ENCODE results near the gene MEF2A.
A peak's percentile ranks its signal among the peaks of the same experiment; 100 is the strongest.
"Not testable (repeated sequence)": the region's sequence is repeated elsewhere in the genome, so short reads cannot be mapped to it uniquely, and the experiment has no call there.

The MEF2A gene

GRCh38 chr15:99651023-99651807 lies 85.4 kb downstream of the MEF2A start:
- DNase-seq (ENCODE audit: low read depth) = peak; percentile 30

- DNase-seq (ENCODE audit: low read depth) = no peak
Measured at GRCh38 chr15:99656205-99656604, 90.4 kb downstream of the MEF2A start.

- DNase-seq (ENCODE audit: low read depth) = no peak
Measured at GRCh38 chr15:99657996-99658395, 92.2 kb downstream of the MEF2A start.

- DNase-seq (ENCODE audit: low read depth) = no peak
Measured at GRCh38 chr15:99662903-99663302, 97.1 kb downstream of the MEF2A start.

GRCh38 chr15:99666073-99666472 lies 100.3 kb downstream of the MEF2A start:
- DNase-seq (ENCODE audit: low read depth) = not testable (repeated sequence)

GRCh38 chr15:99668533-99669182 lies 102.9 kb downstream of the MEF2A start:
- DNase-seq (ENCODE audit: low read depth) = no peak

GRCh38 chr15:99669250-99669649 lies 103.5 kb downstream of the MEF2A start:
- DNase-seq (ENCODE audit: low read depth) = no peak

GRCh38 chr15:99671926-99672635 lies 106.3 kb downstream of the MEF2A start:
- no peak for DNase-seq (ENCODE audit: low read depth)

GRCh38 chr15:99673111-99673510 lies 107.3 kb downstream of the MEF2A start:
- DNase-seq (ENCODE audit: low read depth) = no peak

- no peak for DNase-seq (ENCODE audit: low read depth)
Measured at GRCh38 chr15:99674279-99674678, 108.5 kb downstream of the MEF2A start.

GRCh38 chr15:99677540-99678134 lies 111.9 kb downstream of the MEF2A start:
- no peak for DNase-seq (ENCODE audit: low read depth)

- DNase-seq (ENCODE audit: low read depth) = no peak
Measured at GRCh38 chr15:99680276-99680675, 114.5 kb downstream of the MEF2A start.

GRCh38 chr15:99681990-99682389 lies 116.2 kb downstream of the MEF2A start:
- DNase-seq (ENCODE audit: low read depth) = no peak

GRCh38 chr15:99682455-99682854 lies 116.7 kb downstream of the MEF2A start:
- peak; percentile 62 for DNase-seq (ENCODE audit: low read depth)

- DNase-seq (ENCODE audit: low read depth) = no peak
Measured at GRCh38 chr15:99683000-99683670, 117.4 kb downstream of the MEF2A start.

GRCh38 chr15:99686290-99686689 lies 120.5 kb downstream of the MEF2A start:
- no peak for DNase-seq (ENCODE audit: low read depth)

GRCh38 chr15:99692825-99693224 lies 127.0 kb downstream of the MEF2A start:
- no peak for DNase-seq (ENCODE audit: low read depth)

GRCh38 chr15:99696096-99696495 lies 130.3 kb downstream of the MEF2A start:
- DNase-seq (ENCODE audit: low read depth) = no peak

- no peak for DNase-seq (ENCODE audit: low read depth)
Measured at GRCh38 chr15:99702895-99703602, 137.3 kb downstream of the MEF2A start.

- peak; percentile 76 for DNase-seq (ENCODE audit: low read depth)
Measured at GRCh38 chr15:99703603-99704443, 138.0 kb downstream of the MEF2A start.
